G401 (cell line): ENCODE data around the gene HSD17B12. TPM values are rescaled to one million over a fixed set of nuclear protein-coding genes. Genes with fewer than 3 reads are reported as not detected.

ENCODE experiments used
- DNase-seq: peaks from one replicate; pipeline ENCODE4 v3.0.0-alpha.2; 2015; ENCODE audit warnings: low spot score
- in situ Hi-C: cut with HindIII; loops from 2 replicates; pipeline ENCODE4 v1.10.0; 2016; ENCODE audit warnings: low sequenced_read_pairs, mixed read lengths
- total RNA-seq: library from RNA; depleted of rRNA; stranded (reverse); fragments of >200 nt; shearing (Covaris generic); gene quantifications from 2 replicates; pipeline ENCODE4 v1.2.3, GENCODE V29; 2014

Gene HSD17B12
- total RNA-seq, 1 experiment from 2014 or later: 54.0 TPM

DNA sequence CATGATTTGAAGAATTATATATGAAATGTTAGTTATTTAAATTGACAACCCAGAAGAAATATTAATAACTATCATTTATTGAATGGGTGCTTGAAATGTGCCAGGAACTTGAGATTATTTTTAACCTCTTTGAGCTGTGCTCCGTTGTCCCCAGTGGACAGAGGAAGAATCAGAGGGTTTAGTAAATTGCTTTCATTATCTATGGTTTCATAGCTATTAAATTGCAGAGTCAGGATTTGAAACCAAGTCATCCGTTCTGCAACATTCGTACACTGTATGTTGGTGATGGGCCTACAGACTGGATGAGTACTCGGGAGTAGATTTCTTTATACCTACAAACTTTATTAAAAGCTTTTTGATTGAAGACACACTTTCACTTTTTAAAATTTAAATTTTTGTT is 4.9 kb downstream of the HSD17B12 start:
- no peak for DNase-seq
- in situ Hi-C loops: no loop called here

DNA sequence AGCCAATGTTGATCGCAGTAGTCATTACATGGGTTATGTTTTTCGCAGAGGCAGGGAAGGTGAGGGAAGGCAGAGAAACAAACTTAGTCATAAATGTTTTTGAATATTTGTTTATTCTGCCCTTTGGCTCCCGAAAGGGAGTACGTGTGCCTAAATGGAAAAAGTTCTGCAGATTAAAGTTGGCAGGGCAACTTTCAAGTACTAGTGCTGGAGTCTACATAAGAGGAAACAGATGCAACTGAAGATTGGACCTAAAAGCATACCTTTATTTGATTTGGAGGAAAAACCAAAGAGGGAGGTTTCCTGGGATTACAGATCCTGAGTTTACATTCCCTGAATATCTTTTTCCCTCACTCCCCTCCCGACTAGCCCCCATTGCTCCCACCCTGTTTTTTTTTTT is 5.7 kb downstream of the HSD17B12 start:
- in situ Hi-C loops: no loop called here
- DNase-seq: no peak

DNA sequence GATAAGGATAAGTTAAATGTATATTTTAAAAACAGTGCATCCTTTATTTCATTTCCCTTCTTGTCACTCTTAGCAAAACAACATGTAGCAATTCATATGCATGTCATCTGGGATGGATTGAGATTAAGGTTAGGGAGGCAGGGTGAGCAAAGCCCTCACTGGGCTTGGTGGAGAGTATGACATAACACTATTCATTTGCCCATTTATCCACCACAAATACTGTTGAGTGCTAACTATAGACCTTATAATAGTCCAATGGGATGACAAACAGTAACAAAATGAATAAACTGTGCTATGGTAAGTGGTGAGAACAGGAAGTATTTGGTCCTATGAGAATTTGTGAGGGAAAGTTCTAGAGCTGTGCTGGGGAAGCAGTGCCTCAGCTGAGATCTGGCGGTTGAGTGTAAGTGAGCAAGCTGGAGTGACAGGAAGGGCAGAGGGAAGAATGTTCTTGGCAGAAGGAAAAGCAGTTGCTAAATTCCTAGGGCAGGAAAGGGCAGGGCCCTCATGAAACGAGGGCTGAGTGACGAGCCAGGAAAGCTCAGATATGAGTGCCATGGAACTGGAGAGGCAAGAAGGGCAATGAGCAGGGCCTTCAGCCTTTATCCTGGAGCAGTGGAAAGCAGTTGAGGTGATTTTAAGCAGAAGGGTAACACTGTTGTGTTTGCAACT is 6.7 kb downstream of the HSD17B12 start:
- in situ Hi-C loops: no loop called here
- no peak for DNase-seq

DNA sequence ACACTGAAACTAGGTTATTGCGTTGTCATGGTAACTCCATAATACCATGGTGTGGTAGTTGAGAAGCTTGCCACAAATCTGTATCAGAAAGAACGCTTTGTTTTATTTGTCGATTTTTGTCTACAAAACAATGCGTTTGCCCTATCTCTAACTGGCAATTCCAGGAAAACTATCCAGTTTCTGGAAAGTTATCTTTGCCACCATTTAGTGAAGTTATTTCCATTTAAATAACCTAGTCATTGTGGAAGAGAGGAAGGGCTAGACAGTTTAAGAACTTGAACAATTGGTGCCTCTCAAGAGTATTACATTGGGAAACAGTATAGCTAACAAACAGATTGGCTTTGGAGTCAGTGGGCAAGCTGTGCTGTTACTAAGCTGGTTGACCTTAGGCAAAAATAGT is 7.9 kb downstream of the HSD17B12 start:
- DNase-seq: no peak
- in situ Hi-C loops: no loop called here

DNA sequence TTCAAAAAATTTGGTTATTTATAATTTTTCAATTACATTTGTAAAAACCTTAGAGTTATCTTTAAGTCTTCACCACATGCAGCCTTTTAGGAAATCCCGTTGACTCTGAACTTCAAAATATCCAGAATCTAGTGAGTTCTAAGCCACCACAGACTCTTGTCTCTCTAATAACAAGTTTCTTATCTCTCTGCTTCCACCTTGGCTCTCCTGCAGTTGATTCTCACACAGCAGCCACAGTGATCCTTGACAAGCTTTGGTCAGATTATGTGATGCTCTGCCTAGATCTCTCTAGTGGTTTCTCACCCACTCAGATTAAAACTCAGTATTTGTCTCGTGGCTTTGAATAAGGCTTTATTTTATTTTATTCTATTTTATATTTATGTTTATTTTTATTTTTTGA is 8.6 kb downstream of the HSD17B12 start:
- in situ Hi-C loops: no loop called here
- DNase-seq: no peak

DNA sequence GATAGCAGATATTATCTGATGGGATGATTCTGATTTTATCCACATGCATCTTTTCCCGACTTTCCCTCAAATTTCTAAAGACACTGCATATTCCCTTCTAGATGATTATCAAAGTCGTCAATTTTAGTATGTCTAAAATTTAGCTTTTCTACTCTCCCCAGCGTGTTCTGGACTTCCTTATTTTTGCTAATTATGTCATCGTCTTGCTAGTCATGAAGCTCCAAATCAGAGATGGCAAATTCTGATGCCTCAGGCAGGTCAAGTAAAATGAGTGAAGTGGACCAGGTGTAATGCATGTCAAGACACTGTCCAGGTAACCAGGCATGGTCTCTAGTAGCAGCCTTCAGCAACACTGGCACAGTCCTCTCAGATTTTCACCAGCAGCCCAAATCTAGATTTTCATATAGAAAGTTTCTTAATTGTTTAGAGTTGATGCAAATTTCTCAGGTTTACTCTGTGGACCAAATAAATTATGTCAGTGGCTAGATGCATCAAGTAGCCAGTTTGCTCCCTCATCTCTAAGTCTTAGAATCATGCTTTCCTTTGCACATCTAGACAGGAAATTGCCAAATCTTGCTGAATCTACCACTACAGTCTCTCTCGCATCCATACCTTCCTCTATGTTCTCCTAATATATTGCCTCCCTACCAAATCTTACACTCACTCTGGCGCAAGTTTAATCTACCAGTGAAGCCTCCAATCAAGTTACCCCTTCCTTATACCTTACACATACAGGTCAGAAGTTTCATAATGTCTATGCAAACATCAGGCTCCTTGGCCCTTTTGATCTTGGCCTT is 10.6 kb downstream of the HSD17B12 start:
- in situ Hi-C loops: no loop called here
- DNase-seq: no peak

DNA sequence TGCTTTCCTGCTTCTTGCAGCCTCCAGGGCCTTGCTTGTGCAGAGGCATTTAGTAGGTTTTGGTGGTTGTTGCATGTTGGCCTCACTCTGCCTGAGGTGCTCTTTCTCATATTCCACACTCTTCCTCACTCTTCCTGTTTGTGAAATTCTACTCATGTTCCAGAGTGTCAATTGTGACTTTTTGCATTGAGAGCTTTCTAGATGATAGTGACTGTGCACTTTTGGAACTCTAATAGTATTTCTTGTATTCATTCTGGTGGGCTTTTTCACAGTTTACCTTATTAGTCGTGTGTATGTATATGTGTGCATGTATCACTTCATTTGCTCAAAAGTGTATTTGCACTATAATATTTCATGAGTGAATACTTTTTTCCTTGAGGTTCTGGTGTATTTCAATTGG is 11.3 kb downstream of the HSD17B12 start:
- DNase-seq: no peak
- in situ Hi-C loops: no loop called here

DNA sequence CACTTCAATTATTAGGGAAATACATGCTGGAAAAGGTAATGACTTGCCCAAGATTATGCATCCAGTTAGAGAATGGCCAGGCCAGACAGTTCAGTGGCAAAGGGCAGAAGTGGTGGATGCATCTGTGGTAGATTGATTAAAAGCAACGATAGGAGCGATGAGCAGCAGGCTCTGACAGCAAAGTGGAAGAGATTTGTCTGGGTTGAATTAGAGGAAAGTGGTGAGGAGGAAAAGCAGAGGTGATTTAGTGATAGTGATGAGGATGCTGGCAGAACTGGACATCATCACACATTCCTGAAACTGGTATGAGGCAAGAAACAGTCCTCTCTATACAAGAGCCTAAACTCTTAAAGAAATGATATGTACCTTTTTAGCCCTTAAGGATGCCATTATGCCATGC is 12.5 kb downstream of the HSD17B12 start:
- in situ Hi-C loops: no loop called here
- no peak for DNase-seq

DNA sequence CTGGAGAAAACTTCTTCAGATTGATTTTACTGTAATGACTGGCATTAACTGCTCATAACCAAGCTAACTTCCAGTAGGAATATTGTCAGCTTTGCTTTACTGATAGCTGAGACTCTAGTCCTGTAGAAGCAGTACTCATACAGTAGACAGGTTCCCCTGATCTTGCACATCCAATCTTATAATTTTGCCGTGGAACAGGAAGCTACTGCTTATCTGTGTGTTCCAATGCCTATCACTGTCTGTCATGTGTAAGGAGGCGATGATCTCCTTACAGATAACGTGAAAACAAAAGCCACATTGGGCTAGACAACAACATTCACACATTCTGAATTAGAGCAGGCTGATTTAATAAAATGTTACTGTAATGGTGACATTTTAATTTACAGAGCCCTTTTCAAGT is 13.2 kb downstream of the HSD17B12 start:
- DNase-seq: no peak

DNA sequence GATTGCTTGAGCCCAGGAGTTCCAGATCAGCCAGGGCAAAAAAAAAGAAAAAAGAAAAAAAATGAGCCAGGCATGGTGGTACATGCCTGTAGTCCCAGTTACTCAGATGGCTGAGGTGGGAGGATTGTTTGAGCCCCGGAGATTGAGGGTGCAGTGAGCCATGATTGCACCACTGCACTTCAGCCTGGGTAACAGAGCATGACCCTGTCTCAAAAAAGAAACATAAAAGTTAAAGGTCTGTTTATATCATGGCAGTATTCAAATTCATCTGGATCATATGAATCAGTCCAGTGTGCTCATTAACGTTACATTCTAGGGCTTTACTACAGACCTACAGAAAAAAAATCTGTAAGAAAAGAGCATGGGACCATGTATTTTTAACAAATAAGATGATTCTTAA is 13.9 kb downstream of the HSD17B12 start:
- no peak for DNase-seq
- in situ Hi-C loops: no loop called here

More for the DNA sequence above, 13.2 kb downstream of the HSD17B12 start:
- in situ Hi-C loops: no loop called here

DNA sequence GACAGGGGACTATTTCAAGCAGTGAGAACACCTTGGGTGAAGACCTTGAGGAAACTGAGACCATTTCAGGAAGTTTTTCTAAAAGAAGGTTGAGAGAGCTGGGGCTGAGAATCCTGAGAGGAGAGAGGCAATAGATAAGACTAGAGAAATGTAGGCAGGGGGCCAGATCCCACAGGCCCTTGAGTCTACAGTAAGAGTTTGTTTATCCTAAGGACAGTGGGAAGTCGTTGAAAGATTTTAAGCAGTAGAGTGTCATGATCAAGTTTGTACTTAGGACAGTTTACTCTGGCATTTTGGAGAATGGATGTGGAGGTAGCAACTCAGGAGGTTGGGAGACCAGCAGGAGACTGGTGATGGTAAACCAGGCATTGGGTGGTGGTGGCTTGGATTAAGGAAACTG is 17.1 kb downstream of the HSD17B12 start:
- no peak for DNase-seq
- in situ Hi-C loops: no loop called here

DNA sequence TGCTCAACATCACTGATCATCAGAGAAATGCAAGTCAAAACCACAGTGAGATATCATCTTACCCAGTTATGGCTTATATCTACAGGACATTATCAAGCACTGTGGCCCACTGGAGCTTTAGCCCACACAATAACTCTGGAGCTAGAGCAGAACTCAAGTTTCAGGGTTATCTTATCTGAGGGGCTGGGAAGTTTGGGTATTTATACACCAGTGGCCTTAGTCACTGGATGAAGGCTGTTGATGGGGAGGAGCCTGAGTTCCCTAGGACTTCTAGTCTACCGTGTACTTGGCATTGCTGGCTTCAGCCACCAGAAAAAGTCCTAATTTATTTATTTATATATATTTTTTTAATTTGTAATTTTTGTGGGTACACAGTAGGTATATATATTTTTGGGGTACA is 19.3 kb downstream of the HSD17B12 start:
- in situ Hi-C loops: no loop called here

DNA sequence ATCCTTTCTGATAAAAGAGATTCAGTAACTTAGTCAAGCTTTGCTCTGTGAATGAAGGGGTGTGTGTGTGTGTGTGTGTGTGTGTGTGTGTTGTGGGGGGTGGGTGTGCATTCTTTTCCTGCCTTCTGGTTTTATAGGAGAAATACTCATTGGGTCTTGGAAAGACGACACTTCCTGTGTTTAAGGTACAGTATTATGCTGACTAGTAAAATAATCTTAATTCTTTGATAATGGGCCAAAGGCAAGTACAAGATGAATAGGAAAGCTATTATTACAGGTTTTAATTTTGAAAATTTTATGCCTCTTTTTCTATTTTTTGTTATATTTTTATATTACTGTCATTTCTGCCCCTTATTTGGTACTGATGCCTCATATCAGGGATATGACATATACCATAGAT is 26.1 kb downstream of the HSD17B12 start:
- no peak for DNase-seq
- in situ Hi-C loops: no loop called here

More for the DNA sequence above, 19.3 kb downstream of the HSD17B12 start:
- DNase-seq: no peak

DNA sequence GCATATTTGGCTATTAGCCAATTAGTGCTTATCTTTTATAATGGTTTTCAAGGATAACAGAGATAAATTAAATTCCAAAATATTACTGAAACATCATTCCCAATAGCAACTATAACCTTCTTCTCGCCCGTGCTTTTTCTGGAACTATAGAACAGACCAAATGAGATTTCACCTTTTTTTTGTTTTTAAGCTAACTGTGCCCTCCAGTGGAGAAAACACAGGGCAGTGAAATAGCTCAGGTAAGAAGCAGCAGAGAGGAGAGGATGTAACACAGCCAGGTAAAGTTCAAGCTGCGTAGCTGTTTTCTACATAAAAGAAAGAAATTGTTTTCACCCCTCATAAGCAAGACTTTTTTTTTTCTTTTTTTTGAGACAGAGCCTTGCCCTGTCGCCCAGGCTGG is 28.2 kb downstream of the HSD17B12 start:
- in situ Hi-C loops: no loop called here
- DNase-seq: peak; percentile 39

DNA sequence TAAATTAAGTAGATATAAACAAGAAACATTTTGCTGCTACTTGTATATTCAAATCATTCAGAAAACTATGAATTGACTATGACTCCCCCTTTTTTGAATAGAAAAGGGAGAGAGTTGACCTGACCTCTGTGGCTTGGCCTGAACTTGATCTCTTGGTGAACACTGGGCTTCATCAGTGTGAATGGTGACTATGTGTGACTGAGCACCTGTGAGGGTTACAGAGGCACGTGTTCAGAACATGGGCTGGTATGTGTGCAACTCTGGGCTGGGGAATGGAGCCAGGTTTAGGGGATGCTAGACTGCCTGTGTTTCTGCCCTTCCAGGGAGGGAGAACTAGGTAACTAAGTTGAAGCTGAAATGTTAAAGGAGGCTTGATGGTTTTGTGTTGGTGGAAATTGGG is 29.2 kb downstream of the HSD17B12 start:
- no peak for DNase-seq

DNA sequence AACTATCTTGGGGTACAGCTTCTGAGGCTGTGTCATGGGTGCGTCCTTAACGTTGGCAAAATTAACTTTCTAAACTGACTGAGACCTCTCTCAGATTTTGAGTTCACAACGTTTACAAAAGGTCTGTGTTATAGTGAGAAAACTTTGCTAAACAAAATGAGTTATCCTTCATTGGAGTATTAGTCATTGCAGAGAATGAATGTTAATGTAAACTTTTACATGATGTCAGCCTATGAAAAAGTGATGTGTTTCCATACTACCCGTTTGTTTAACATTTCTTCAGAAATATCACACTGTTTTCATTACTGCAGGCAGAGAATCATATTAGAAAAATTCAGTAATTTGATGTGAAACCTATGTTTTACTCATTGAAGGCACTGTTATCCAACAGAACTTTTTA is 32.1 kb downstream of the HSD17B12 start:
- in situ Hi-C loops: no loop called here
- no peak for DNase-seq

More for the DNA sequence above, 29.2 kb downstream of the HSD17B12 start:
- in situ Hi-C loops: no loop called here

DNA sequence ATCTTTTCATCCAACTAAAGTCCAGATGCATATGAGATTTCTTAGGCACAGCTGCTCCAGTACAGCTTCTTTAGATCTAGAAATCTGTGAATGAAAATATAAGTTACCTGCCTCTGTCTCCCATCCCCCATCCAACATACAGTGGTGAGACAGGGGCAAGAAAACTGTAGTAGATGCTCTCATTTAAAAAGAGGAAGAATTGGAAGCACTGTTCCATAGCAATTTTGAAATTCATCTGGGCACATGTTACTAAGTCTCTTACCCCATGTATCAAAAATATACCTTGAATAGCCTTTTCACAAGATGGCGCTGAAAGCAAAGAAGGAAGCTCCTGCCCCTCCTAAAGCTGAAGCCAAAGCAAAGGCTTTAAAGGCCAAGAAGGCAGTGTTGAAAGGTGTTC is 37.8 kb downstream of the HSD17B12 start:
- in situ Hi-C loops: no loop called here
- DNase-seq: no peak

DNA sequence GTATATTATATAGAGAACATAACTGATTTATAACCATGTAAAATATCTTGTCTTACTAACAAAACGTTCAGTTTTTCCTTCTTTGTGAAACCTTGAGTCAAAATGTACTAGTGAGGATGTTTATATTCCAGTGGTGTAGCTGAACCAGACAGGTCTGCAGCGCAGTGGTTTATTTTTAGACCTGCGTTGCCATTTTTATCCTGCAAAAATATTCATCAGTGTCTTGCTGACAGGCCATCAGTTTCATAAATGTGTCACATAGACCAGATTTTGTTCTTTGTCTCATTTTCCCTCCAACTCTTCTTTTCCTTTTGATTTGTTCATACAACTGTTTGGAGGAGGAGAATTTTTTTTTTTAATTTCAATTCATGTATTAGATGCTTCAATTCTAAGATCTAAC is 43.1 kb downstream of the HSD17B12 start:
- in situ Hi-C loops: no loop called here
- DNase-seq: peak; percentile 22

DNA sequence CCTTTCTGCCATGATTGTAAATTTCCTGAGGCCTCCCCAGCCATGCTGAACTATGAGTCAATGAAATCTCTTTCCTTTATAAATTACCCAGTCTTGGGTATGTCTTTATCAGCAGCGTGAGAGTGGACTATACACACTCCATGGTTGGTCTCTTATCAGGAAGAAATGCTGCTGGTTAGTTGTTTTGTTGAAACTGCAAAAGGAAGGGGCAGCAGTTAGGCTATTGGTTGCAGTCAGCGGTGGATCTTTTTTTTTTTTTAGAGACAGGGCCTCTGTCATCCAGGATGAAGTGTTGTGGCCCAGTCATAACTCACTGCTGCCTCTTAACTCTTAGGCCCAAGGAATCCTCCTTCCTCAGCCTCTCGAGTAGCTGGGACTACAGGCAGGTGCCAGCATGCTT is 51.7 kb downstream of the HSD17B12 start:
- in situ Hi-C loops: no loop called here
- DNase-seq: no peak

DNA sequence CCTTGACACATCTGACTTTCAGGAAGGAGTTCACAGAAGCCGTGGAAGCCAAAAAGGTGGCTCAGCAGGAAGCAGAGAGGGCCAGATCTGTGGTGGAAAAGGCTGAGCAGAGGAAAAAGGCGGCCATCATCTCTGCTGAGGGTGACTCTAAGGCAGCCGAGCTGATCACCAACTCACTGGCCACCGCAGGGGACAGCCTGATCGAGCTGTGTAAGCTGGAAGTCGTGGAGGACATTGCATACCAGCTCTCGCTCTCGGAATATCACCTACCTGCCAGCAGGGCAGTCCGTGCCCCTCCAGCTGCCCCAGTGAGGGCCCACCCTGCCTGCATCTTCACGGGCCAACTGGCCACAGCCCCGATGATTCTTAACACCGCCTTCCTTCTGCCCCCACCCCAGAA is 53.7 kb downstream of the HSD17B12 start:
- no peak for DNase-seq
- in situ Hi-C loops: no loop called here

DNA sequence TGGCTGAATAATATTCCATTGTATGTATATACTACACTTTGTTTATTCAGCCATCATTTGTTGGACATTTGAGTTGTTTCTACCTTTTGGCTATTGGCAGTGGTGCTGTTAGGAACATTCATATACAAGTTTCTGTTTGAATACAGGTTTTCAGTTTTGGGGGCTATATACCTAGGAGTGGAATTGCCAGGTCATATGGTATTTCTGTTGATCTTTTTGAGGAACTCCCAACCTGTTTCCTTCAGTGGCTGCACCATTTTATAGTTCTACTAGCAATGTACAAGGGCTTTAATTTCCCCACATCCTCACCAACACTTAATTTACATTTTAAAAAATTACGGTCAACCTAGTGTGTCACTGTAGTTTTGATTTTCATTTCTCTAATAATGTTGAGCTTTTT is 54.6 kb downstream of the HSD17B12 start:
- in situ Hi-C loops: no loop called here
- DNase-seq: no peak
